ENCODE results near the gene TBC1D24.

The TBC1D24 gene

DNA sequence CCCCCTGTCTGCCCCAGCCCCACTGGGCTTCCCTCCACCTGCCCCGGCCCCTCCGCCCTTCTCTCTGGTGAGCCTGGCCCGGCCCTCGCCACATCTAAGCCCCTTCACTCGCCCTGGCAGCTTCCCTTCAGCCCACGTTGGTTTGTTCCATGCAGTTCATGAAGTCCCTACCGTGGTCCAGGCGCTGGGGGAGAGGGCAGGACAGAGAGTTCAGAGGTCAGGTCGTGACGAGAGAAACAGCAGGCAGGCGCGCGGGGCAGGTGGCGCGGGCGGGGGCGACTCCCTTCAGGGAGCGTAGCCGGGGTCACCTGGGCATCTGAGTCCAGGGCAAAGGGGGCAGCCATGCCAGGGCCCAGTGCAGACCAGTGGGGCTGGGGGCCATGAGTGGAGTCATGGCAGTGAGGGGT, 23.9 kb upstream of the TBC1D24 start:
- no peak for DNase-seq (ENCODE audit: insufficient read length, low spot score)
- TF ChIP-seq, protein P1, sequence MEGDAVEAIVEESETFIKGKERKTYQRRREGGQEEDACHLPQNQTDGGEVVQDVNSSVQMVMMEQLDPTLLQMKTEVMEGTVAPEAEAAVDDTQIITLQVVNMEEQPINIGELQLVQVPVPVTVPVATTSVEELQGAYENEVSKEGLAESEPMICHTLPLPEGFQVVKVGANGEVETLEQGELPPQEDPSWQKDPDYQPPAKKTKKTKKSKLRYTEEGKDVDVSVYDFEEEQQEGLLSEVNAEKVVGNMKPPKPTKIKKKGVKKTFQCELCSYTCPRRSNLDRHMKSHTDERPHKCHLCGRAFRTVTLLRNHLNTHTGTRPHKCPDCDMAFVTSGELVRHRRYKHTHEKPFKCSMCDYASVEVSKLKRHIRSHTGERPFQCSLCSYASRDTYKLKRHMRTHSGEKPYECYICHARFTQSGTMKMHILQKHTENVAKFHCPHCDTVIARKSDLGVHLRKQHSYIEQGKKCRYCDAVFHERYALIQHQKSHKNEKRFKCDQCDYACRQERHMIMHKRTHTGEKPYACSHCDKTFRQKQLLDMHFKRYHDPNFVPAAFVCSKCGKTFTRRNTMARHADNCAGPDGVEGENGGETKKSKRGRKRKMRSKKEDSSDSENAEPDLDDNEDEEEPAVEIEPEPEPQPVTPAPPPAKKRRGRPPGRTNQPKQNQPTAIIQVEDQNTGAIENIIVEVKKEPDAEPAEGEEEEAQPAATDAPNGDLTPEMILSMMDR (IDR thresholded peaks at IDR 0.05; ENCODE audit: insufficient read depth, missing control alignments): no peak
- no peak for FAIRE-seq

DNA sequence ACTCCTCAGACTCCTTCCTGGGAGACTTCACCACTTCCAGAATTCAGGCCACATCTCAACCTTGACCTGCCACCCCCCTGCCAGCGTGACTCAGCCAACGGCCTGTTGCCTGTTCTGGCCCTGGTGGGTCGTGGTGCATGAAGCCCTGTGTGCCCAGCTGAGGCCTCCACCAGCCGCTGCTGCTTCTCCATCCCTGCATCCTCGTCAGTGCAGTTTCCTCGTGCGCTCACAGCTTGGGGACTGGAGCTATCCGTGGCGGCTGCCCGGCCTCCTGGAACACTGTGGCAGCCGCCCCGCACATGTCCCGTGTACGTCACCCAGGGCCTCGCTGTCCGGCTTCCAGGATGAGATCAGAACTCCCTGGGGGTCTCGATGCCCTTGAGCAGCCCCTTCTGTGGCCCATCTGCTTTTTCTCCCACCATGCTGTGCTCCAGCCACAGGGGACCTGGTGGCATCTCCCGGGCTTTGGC, 23.0 kb upstream of the TBC1D24 start:
- TF ChIP-seq, protein P1 (IDR thresholded peaks at IDR 0.05; ENCODE audit: insufficient read depth, missing control alignments): no peak
- DNase-seq (ENCODE audit: insufficient read length, low spot score) (no peak), FAIRE-seq (no peak)

GRCh38 chr16:2452650-2453049, 22.3 kb upstream of the TBC1D24 start:
- DNase-seq (ENCODE audit: insufficient read length, low spot score): no peak
- no peak for FAIRE-seq
- TF ChIP-seq, protein P1 (IDR thresholded peaks at IDR 0.05; ENCODE audit: insufficient read depth, missing control alignments): no peak

DNA sequence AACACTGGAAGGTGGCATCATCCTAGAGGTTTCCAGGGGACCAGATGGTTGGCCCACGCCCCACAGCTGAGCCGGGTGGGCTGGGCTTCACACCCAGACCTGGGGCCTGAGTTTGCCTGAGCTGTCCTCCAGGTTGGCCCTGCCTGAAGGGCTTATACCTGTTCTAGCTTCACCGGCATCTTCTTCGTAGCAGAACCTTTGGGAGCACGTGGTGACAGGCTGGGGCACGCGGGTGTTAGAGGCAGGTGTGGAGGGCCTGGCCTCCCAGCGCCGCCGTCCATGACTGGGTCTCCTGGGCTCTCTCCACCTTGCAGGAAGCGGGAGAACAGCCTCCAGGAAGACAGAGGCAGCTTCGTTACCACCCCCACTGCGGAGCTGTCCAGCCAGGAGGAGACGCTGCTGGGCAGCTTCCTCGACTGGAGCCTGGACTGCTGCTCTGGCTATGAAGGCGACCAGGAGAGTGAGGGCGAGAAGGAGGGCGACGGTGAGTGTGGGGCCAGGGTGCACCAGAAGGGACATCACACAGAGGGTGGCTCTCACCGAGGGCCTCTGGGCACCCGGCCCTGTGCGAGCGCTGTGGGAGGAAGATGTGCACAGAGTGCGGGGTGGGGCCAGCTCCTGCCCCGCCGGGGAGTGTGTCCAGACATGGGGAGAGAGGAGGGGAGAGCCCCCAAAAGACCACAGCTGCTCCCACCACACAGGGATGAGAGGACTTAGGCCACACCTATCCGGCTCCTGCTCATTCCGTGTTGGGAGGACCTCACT, 19.7 kb upstream of the TBC1D24 start:
- DNase-seq (ENCODE audit: insufficient read length, low spot score): no peak
- TF ChIP-seq, protein P1 (IDR thresholded peaks at IDR 0.05; ENCODE audit: insufficient read depth, missing control alignments): no peak
- FAIRE-seq: no peak

- FAIRE-seq (no peak), DNase-seq (ENCODE audit: insufficient read length, low spot score) (no peak)
- TF ChIP-seq, protein P1 (IDR thresholded peaks at IDR 0.05; ENCODE audit: insufficient read depth, missing control alignments): no peak
These were observed 18.3 kb upstream of the TBC1D24 start for GRCh38 chr16:2456551-2457153.

DNA sequence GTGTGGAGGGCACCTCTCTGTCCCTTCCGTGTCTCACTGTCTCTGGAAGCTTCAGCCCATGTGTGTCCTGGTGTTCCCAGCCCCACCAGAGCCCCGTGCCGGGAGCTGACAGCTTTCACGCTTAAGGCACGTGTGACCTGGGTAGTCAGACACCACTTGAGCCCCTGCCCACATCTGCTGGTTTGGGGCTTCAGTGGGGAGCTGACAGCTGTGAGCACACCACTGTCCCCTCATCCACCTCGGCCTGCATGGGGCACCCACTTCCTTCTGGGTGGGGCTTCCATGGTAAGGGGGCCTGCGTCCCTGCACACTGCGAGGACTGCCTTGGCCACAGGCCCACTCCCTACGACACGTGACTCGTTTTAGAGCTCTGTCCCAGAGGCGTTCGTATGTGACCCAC, 17.7 kb upstream of the TBC1D24 start:
- DNase-seq (ENCODE audit: insufficient read length, low spot score) (no peak), FAIRE-seq (no peak)
- TF ChIP-seq, protein P1 (IDR thresholded peaks at IDR 0.05; ENCODE audit: insufficient read depth, missing control alignments): no peak

DNA sequence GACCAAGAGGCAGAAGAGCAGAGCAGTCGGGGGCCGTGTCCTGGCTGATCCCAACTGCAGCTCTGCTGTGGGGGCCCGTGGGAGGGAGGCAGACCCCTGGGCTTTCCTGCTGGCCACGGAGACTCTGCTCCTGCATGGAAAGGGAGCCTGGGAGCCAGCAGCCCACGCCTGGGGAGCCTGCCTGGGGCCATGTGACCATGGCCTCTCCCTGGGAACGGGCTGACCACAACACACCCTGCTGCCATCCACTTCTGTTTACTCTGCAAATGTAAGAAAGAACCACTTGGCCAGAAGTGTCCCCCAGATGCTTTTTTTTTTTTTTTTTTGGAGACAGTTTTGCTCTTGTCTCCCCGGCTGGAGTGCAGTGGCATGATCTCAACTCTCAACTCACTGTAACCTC, 17.0 kb upstream of the TBC1D24 start:
- TF ChIP-seq, protein P1 (IDR thresholded peaks at IDR 0.05; ENCODE audit: insufficient read depth, missing control alignments): no peak
- FAIRE-seq: no peak
- DNase-seq (ENCODE audit: insufficient read length, low spot score): no peak

All from D721Med (cell line).